Measurements from ENCODE around the gene SUPT20H.
A peak's percentile ranks its signal among the peaks of the same experiment; 100 is the strongest.

Gene SUPT20H

DNA sequence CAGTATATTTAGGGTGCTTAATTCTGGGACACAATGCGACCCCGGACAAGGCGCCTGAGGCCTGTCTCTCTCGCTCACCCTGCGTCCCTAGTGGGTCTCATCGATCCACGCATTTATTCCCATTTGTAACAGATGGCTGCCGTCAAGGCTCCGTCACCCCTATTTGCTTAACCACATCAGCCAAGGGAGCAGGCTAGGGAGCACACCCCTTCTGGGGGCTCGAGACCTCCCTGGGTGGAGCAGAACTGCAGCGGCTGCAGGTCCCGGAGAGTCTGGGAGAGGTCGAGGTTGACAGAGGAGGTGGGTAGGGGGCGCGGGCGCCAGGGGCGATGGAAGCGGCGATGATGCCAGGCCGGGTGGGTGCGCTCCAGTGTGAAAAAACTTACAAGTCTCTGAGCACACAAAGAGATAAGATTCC, 60.9 kb downstream of the SUPT20H start:
- DNase-seq: peak; percentile 7 to 19

DNA sequence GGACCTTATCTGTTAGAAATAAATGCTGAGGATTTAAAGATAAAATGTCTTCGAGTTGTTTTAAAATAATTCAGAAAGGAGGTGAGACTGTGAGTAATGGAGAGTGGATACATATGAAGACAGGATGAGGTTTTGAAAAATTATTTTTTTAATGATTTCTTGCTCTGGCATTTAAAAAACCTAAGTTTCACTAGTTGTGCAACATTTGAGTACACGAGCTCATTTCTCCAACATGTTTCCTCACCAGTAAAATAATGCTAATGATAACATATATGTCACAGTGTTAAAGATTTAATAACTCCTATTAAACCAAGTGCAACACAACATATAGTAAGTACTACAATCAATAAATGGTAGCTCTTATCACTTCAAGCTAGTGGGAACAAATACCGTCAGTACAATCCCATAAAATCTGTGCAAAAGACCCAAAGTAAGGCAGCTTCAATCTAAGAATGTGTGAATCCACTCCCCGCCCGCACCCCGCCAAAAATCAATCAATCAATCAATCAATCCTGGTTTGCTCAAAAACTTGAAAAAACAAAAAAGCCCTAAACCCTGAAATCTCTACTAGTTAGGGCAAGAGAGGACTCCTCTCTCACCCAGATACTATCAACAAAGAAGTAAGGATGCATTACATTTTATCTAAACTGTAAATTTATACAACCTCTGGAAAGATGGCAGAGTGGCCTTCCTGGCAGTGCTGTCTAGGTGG, 61.6 kb downstream of the SUPT20H start:
- no peak for DNase-seq

DNA sequence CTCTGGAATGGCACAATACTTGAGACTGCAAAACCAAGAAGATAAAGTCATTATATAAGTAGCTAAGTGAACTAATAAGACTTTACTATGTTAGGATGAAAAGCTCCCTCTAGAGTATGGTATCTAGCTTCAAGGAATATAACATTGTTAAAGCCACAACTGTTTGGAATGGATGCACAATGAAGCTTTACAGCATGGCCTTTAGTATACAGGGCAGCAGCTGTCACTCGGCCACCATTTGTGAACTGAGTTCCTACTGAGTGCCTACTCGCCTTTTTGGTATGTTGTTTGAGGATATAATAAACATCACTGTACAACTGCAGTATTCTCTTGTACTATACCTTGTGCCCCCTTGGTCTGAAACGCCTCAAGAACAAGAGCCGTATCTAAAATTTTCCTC, 67.1 kb downstream of the SUPT20H start:
- no peak for DNase-seq

DNA sequence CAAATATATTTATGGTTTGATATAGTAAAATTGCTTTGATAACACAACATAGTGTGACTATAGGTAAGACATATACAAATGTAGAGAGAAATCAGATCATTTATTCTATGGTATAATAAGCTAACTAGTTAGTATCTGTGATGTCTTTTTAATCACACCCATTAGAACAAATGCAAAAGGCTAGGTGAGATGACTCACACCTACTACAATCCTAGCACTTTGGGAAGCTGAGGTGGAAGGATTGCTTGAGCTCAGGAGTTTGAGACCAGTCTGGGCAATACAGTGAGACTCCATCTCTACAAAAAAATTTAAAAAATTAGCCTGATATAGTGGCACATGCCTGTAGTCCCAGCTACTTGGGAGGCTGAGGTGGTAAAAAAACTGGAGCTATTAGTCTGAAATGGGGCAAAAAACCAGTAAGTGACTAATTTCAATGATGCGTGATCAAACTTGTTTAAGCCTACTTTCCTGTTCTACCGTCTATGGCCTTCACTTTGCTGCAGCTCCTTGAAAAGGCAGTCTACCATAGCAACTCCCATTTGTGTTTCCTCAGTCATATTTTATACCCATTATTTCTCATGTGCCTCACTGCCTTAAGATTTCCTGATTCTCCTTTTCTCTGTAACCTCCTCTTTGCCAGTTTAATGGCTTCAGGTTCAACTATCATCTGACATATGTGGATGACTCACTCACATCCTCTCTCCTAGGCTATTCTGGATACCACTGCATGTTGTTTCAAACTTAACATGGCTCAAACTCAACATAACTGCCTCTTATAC, 72.8 kb downstream of the SUPT20H start:
- DNase-seq: no peak

DNA sequence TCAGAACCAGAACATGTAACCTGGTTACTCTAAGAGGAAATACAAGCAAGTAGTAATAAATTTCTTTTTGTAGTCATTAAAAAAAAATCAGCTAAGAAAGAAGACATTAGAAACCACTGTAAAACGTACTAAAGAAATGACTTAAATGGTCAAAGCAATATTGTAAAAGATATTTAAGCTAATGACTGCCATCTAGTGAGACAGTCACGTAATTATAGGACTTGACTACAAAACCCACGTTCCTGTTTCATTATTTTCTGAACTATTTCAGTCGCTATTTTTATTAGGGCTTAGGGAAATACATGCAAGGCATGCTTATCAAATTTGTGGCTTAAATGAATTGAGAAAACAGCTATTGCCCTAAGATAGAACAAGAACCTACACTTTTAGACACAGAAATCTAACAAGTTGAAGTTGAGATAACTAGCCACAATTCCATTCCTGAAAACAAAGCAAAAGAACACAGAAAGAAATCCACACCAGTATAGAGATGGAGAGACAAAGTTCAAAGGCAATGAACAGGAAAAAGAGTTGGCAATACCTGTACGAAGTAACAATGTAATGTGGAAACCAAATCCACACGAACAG, 78.2 kb downstream of the SUPT20H start:
- no peak for DNase-seq

DNA sequence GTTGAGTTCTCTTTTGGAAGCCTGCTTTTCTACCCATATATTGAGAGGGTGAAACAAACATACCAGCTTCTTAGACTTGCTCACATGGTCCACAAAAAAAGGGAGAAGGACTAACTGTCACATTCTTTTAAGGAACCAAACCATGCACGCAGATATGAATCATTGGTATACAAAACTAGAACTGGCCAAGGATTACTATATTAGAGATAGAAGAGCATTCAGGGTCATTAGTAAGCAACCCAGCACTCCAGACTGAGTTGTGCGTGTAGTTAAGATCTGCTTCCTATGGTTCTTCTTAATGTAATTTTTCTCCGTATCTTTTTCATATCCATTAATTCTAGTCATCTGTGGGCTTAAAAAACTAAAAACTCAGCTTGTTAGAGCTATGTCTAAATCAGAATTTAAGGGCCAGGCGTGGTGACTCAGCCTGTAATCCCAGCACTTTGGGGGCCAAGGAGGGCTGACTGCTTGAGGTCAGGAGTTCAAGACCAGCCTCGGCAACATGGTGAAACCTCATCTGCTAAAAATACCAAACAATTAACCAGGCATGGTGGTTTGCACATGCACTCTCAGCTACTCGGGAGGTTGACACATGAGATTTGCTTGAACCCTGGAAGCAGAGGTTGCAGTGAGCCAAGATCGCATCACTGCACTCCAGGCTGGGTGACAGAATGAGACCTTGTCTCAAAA, 80.0 kb downstream of the SUPT20H start:
- no peak for DNase-seq

DNA sequence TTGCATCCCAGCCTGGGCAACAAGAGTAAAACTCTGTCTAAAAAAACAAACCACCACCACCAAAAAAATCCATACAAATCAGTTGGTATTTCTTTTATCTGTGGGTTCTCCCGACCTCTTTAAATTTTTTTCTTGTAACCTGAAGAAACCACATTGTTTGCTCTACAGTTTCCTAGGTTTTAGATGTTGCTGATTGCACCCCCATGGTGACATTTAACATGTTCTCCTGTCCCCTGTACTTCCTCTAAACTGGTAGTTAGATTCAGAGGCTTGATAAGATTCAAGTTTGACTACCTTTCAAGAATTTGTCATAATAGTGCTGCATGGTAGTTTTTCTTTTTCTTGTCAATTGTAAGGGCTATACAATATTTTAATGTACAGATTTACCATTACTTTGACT, 84.3 kb downstream of the SUPT20H start:
- no peak for DNase-seq

DNA sequence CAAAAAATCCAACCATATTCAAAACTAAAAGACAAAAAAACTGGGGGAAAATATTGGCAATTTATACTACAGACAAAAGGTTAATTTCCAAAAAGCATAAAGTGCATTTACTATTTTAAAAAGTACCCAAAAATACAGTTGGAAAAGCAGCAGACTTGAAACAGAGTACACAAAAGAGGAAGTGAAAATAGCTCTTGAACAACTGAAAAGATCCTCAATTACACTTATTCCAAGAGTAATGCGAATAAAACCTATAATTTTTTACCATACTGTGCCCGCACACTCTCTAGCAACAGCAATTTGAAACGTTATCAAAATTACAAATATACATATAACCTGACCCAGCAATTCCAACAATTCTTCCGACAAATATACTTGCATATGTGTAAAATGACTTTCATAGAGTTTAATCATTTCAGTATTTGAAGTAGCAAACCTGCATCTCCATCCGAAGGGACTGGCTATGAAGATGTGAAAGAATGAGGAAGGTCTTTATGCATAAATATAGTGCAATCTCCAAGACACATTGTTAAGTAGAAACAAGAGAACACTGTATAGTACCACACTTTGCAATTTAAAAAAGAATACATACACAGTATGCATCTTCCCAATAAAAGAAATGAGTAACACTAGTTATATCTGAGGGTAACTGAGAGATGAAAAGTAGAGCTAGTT, 85.7 kb downstream of the SUPT20H start:
- DNase-seq: no peak

DNA sequence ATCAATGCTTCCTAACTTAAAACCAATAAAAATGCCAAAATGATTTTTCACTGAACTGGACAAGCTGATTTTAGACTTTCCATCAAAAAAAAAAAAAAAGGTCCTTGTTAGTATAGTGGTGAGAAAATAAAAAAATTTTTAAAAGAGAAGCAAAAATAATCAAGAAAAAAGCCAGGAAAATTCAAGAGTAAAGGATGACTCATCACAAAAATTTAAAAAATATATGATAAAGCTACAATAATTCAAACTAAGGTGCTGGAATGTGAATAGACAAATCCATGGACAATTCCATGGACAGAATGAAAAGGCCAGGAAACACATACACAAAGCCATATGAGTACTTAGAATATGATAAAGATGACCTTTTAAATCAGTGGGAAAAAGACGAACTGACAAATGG, 86.5 kb downstream of the SUPT20H start:
- DNase-seq: no peak

DNA sequence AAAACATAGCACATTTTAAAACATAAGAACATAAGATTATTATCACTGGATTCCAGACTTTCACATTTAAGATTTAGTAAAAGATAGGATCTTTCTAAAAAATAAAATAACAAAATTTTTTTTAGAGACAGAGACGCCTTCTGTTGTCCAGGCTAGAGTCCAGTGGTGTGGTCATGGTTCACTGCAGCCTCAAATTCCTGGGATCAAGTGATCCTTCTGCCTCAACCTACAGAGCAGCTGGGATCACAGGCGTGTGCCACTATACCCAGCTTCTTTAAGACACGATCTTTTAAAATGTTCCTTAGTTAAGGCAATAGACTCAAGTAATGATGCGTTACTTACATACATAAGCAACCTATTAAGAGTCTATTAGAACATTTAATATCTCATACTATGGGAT, 93.1 kb downstream of the SUPT20H start:
- no peak for DNase-seq

DNA sequence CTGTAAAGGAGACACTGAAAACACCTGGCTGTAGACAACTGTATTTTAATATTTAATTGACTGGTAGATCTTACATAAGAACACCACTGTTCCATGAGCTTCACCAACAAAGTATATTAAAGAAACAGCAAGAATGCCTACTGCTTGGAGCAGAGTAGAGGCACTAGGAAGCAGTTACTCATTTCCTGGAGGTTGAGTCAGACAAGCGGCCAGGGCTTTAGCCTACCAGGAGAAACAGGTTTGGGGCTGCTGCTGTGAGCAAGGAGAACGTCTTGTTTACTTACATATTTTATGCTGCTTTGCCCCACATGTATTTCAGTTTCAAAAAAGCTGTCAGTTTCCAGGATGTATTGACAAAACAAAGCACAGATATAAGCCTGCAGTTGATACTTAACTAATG, 93.7 kb downstream of the SUPT20H start:
- DNase-seq: no peak

DNA sequence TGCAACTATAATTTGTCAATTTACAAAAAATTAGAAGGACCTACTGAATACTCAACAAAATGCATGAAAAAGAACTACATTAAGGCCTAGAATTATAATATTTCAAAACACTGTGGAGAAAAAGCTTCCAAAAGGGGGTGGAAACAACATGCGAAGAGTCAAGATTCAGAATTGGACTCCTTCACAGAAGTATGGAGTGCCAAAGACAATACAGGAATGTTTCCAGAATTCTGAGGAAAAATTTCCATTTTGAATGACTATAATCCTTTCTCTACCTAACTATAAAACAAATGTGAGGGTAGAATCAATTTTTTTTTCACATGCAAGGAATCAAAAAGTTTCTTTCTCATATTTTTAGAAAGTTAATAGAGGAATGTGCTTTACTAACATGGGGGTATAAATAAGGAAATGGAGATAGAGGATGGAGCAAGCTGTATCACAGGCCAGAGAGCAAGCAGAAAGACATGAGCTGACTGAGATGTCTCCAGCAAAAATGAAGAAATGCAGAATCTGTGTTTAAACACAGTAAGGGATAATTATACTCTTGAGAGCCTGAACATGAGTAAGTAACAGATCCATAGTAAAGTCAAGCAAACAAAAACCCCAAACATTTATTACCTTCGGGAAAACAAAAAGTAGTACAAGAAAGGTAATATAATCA, 99.9 kb downstream of the SUPT20H start:
- no peak for DNase-seq

Data from activated CD4-positive, alpha-beta T cell treated with anti-CD3 and anti-CD28 coated beads for 4 hours (primary cell).